Upper lobe of left lung (tissue), 4 donors: ENCODE measurements around the gene PARP3.

Source experiments
- POLR2A ChIP-seq, 4 donors: fragments of 450-650 bp; IDR thresholded peaks; one replicate each; pipeline ENCODE4 v1.5.1; 2016 to 2017; ENCODE audit warnings: antibody characterized with exemption in 4 of 4, mild to moderate bottlenecking in 2 of 4
- POLR2AphosphoS5 ChIP-seq, 2 donors: sonication (generic); formaldehyde crosslinking; IDR thresholded peaks; one replicate each; pipeline ENCODE4 v1.5.1; 2017; ENCODE audit warnings: antibody characterized with exemption in 2 of 2
- TF ChIP-seq, protein P1 (sequence below), 6 experiments: fragments of 450-650 bp in 4 of 6; fragments of 200-600 bp in 2 of 6; sonication (generic) in 2 of 6; IDR thresholded peaks; one replicate each; pipeline ENCODE4 v1.5.1; 2016 to 2019; ENCODE audit warnings: antibody characterized with exemption in 6 of 6

DNA sequence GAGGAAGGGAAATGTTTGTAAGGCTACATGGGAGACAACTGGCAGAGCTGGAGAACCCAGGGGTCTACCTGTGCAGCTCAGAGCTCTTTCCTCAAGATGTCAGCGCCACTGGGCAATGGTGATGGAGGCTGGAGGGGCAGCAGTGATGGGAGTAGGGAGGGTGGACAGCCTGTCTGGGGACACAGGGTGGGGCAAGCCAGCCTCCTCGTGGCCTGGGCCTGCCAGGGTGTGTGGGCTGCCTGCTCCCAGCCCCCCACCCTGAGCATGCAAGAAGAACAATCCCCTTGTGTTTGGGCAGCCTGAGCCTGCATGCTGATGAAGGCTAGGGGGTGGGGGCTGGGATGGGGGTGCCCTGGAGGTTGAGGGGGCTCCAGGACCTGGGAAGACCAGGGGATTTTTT lies 23.9 kb downstream of the PARP3 start:
- TF ChIP-seq, protein P1, sequence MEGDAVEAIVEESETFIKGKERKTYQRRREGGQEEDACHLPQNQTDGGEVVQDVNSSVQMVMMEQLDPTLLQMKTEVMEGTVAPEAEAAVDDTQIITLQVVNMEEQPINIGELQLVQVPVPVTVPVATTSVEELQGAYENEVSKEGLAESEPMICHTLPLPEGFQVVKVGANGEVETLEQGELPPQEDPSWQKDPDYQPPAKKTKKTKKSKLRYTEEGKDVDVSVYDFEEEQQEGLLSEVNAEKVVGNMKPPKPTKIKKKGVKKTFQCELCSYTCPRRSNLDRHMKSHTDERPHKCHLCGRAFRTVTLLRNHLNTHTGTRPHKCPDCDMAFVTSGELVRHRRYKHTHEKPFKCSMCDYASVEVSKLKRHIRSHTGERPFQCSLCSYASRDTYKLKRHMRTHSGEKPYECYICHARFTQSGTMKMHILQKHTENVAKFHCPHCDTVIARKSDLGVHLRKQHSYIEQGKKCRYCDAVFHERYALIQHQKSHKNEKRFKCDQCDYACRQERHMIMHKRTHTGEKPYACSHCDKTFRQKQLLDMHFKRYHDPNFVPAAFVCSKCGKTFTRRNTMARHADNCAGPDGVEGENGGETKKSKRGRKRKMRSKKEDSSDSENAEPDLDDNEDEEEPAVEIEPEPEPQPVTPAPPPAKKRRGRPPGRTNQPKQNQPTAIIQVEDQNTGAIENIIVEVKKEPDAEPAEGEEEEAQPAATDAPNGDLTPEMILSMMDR (IDR thresholded peaks at IDR 0.05), result no peak
- no peak for TF ChIP-seq POLR2A (IDR thresholded peaks at IDR 0.05)
- TF ChIP-seq POLR2AphosphoS5 (IDR thresholded peaks at IDR 0.05), result no peak
